H1 (cell line): Measurements from ENCODE around the gene GRIK1. TPM values are rescaled to one million over a fixed set of nuclear protein-coding genes. Genes with fewer than 3 reads are reported as not detected.

Source experiments
- ASH2L ChIP-seq: fragments of 200-600, 300-600 bp; sonication (generic); IDR thresholded peaks from one replicate; pipeline ENCODE4 v1.7.1; 2017; ENCODE audit warnings: low read length
- CBX5 ChIP-seq: fragments of 300-800, 300-1000 bp; sonication (generic); IDR thresholded peaks from 2 replicates; pipeline ENCODE4 v1.7.1; 2016; ENCODE audit warnings: antibody characterized with exemption, low read length, low read depth
- CHD1 ChIP-seq: IDR thresholded peaks from 2 replicates; pipeline ENCODE4 v1.6.1; 2012; ENCODE audit warnings: low read depth, low read length, improper control_type of control experiment
- EGR1 ChIP-seq: IDR thresholded peaks from 2 replicates; pipeline ENCODE4 v1.6.1; 2011; ENCODE audit warnings: low read depth, low read length, borderline replicate concordance
- SIX5 ChIP-seq: IDR thresholded peaks from 2 replicates; pipeline ENCODE4 v1.6.1; 2011; ENCODE audit warnings: mild to moderate bottlenecking, low read depth, low read length
- polyA plus RNA-seq, 7 experiments: library from polyadenylated mRNA; depleted of rRNA in 3 of 7; stranded (reverse) in 5 of 7; unstranded in 2 of 7; fragments of >200 nt in 5 of 7; fragments of 200-250 nt in 2 of 7; gene quantifications; 1 replicate in 5 of 7; 2 replicates in 1 of 7; 4 replicates in 1 of 7; pipeline versions ENCODE4 v1.2.1 to v1.2.3, GENCODE V29; 2011 to 2013; ENCODE audit warnings: missing spikeins in 2 of 7, mixed read lengths in 2 of 7
- total RNA-seq: library from RNA; stranded (reverse); fragmentation: NEBNext Ultra II Directional; extraction: Animal tissue kit (Norgen Biotek cat#: 25700); gene quantifications from 2 replicates; pipeline ENCODE4 v1.2.1, GENCODE V29; 2021

GRIK1 gene
- total and polyA plus RNA-seq, 2 of the 8 experiments (the other 6 are each of a cell fraction or from before 2014, with no cell fraction given): 0.11 to 0.32 TPM

DNA sequence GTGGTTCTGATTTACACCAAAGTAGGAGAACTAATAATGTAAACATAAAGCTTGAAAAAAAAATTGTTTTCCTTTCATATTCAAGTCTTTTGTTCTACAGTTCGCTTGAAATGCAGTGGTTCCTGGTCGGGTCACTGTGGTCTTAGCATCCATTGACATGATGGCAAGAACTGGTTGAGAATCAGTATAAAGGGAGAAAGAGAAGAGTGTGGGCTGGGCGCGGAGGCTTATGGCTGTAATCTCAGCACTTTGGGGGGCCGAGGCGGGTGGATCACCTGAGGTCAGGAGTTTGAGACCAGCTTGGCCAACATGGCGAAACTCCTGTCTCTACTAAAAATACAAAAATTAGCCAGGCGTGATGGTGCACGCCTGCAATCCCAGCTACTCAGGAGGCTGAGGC is 390.2 kb downstream of the GRIK1 start (continued):
- no peak for TF ChIP-seq EGR1
- TF ChIP-seq ASH2L: no peak
- TF ChIP-seq CBX5: no peak
- TF ChIP-seq SIX5: no peak
- no peak for TF ChIP-seq CHD1
